HG03342 (cell line): ENCODE measurements around the gene PIGW.

Experiments
- ATAC-seq: cut with Tn5 transposase; IDR thresholded peaks from one replicate; pipeline ENCODE4 v1.9.1; 2021; ENCODE audit warnings: mild to moderate bottlenecking, moderate library complexity; ENCODE audit not compliant: unreplicated experiment

Gene PIGW

GRCh38 chr17:36545465-36546417, 11.0 kb downstream of the PIGW start:
- ATAC-seq, result peak; percentile 51

DNA sequence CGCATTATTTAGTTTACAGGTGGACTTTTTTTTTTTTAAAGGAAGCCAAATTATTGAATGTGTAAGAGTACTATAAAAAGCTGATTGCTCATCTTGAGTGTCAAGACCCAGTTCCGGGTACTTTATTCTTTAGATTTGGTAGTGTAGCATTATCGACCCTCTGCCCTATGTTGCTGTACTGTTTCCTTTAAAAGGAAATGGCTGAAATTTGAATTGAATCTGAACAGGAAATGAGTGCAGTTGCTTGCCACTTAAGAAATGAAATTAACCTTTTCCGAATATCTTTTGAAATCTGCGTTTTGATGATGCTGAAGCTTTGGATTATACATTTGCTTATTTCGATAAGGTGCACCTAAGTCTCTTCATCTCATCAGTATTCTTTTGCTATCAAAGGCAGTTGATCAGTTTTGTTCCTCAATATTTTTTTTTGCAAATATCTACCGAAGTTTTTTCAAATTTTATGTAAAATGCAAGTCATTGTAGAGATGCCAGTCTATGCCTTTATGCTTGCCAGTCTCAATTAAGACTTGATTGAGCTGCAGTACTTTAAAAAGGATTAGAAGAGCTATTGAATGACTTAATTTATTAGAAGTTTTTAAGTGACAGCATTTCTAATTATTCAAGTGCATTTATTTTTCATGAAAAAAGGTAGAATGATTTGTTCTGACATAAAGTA, 11.8 kb downstream of the PIGW start:
- no peak for ATAC-seq

GRCh38 chr17:36547776-36548175, 13.0 kb downstream of the PIGW start:
- no peak for ATAC-seq

DNA sequence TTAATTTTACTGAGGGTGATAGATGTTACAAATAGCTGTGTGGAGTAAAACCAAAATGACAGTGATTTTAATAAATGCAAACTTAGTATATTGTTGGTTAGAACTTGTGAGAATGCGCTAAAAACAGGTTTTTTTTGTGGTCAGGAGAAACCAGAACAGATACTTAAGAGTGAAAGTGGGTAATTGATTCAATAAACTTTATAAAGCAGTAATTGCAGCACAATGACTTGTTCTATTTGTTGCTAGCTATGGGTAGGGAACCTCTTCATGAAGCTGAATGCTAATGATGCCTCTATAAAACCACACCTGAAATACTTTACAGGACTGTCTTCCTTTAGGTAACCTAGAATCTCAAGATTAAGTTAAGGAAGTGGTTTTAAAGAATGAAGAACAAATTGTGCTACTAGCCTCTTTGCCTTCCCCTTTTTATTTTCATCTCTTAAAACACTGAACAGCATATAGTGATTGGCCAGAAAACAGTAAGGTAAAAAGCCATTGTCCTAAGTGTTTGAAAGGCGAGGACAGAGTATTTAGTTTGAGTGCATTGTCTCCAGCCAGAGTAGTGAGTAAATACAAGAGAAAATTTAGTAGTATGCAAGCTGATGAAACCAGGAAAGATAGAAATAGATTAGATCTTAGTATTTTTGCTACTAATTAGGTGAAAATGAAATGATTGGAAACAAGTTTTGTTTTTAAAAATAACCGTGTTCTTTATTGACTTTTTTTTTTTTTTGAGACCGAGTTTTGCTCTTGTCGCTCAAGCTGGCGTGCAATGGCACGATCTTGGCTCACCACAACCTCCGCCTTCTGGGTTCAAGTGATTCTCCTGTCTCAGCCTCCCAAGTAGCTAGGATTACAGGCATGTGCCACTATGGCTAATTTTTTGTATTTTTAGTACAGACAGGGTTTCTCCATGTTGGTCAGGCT, 16.0 kb downstream of the PIGW start:
- no peak for ATAC-seq

GRCh38 chr17:36553459-36553858, 18.7 kb downstream of the PIGW start:
- no peak for ATAC-seq

GRCh38 chr17:36566081-36566480, 31.3 kb downstream of the PIGW start:
- no peak for ATAC-seq

DNA sequence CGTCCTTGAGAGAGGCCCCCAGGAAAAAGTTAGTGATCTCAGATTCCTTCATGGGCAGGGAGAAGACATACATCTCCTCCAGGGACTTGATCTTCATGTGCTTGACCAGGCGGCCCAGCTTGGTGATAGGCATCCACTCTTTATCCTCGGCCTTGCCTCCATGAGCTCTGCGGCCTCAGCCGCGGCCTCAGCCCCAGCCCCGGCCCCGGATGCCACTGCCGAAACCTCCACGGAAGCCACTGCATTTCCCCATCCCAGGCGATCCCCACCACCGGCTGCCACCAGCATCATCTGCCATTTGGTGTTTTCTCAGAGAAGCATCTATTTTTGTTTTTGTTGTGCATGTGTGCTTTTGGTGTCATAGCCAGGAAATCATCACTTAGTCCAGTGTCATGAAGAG, 40.2 kb downstream of the PIGW start:
- no peak for ATAC-seq

GRCh38 chr17:36576793-36577192, 42.0 kb downstream of the PIGW start:
- no peak for ATAC-seq

- ATAC-seq, result no peak
Measured at GRCh38 chr17:36578671-36579070, 43.9 kb downstream of the PIGW start.

DNA sequence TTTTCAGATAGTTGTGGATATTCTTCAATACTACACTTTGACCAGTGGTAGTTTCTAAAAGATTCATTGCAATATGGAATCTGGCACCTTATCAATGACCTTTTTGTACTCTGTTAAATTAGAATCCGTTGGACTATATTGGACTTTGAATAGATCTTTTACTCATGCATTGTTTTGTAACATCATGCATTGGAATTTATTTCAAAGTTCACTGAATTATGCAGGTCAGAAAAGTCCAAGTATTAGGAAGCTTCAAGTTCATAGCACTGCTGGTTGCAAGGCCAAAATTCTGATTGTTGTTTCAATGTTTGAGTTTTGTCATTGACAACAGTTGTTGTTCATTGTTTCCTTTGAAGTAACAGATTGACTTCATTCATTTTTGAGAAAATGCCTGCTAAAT, 49.0 kb downstream of the PIGW start:
- ATAC-seq, result no peak

DNA sequence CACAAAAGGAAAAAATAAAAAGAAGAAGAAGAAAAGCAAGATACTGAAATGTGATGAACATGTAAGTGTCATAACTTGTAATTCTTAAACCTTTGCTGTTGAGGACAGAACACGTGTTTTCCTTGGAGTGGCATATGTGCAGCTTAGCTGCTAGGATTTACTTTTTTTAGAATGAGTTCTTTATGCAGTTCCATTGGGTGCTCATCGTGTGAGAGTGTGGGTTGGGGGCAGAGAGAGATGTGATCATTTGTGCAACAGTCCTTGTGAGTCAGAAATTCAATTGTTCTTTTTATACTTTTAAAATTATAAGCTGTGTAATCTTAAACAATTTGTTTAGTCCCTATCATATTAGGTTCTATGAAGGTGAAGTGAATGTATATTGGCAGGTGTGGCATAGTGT, 51.4 kb downstream of the PIGW start:
- no peak for ATAC-seq
